ENCODE measurements around the gene HCAR2.
A peak's percentile ranks its signal among the peaks of the same experiment; 100 is the strongest.
"Not testable (repeated sequence)": the region's sequence is repeated elsewhere in the genome, so short reads cannot be mapped to it uniquely, and the experiment has no call there.

The HCAR2 gene

GRCh38 chr12:122702890-122703611 is at the start of gene HCAR2:
HCAR2 (minus strand) TSS chr12:122703357; CDS start chr12:122703283, 74 bp downstream.
- not testable (repeated sequence) for H3K27ac Mint-ChIP-seq; H3K4me3 Mint-ChIP-seq; DNase-seq; H3K9me3 Mint-ChIP-seq; H3K4me1 Mint-ChIP-seq; H3K36me3 Mint-ChIP-seq (ENCODE audit: low read depth)
- peaks cover 11% of the 10 kb centered on the region for H3K27me3 Mint-ChIP-seq (ENCODE audit: low read depth, poor library complexity)

GRCh38 chr12:122752464-122753318 is 49.5 kb upstream of the HCAR2 start, which contains the start of gene DENR:
DENR (plus strand) TSS chr12:122752824; CDS start chr12:122753702, 878 bp downstream.
- peaks cover 4% of the 10 kb centered on the region for H3K9me3 Mint-ChIP-seq
- peak; percentile 99 for DNase-seq
- TF ChIP-seq CTCF (IDR thresholded peaks at IDR 0.05) = peak; percentile 49
- H3K4me3 Mint-ChIP-seq = peak within 1 kb of the TSS; percentile 94
- peaks cover 50% of the 10 kb centered on the region for H3K4me1 Mint-ChIP-seq
- H3K36me3 Mint-ChIP-seq (ENCODE audit: low read depth) = peaks cover 38% of the 10 kb centered on the region
- peak within 1 kb of the TSS; percentile 95 for H3K27ac Mint-ChIP-seq
- peaks cover 13% of the 10 kb centered on the region for H3K27me3 Mint-ChIP-seq (ENCODE audit: low read depth, poor library complexity)

- Mint-ChIP-seq H3K4me1 (peaks cover 45% of the 10 kb centered on the region), H3K27me3 (ENCODE audit: low read depth, poor library complexity) (peaks cover 13% of the 10 kb centered on the region), H3K4me3 (peak overlapping the region; percentile 94), H3K27ac (peak overlapping the region; percentile 75), H3K36me3 (ENCODE audit: low read depth) (peaks cover 20% of the 10 kb centered on the region)
- H3K9me3 Mint-ChIP-seq, DNase-seq: not testable (repeated sequence)
Observed at GRCh38 chr12:122750781-122751515, 47.8 kb upstream of the HCAR2 start.

GRCh38 chr12:122749569-122750332 is 46.6 kb upstream of the HCAR2 start:
- Mint-ChIP-seq H3K4me3 (no peak overlapping the region), H3K4me1 (peaks cover 42% of the 10 kb centered on the region), H3K36me3 (ENCODE audit: low read depth) (peaks cover 11% of the 10 kb centered on the region), H3K27me3 (ENCODE audit: low read depth, poor library complexity) (peaks cover 13% of the 10 kb centered on the region), H3K27ac (no peak overlapping the region), H3K9me3 (peaks cover 4% of the 10 kb centered on the region)
- no peak for TF ChIP-seq CTCF (IDR thresholded peaks at IDR 0.05)
- DNase-seq = no peak

GRCh38 chr12:122747224-122748135 is 44.3 kb upstream of the HCAR2 start:
- no peak for TF ChIP-seq CTCF (IDR thresholded peaks at IDR 0.05)
- Mint-ChIP-seq H3K9me3 (peaks cover 10% of the 10 kb centered on the region), H3K36me3 (ENCODE audit: low read depth) (no peaks in the 10 kb centered on the region), H3K27ac (no peak overlapping the region), H3K27me3 (ENCODE audit: low read depth, poor library complexity) (peaks cover 13% of the 10 kb centered on the region), H3K4me3 (no peak overlapping the region), H3K4me1 (peaks cover 26% of the 10 kb centered on the region)
- DNase-seq = no peak
